ENCODE results near the gene BCL6B. TPM values are rescaled to one million over a fixed set of nuclear protein-coding genes. Genes with fewer than 3 reads are reported as not detected.

The BCL6B gene
- polyA plus RNA-seq, 3 donors = 0.06 TPM; not detected in 2

DNA sequence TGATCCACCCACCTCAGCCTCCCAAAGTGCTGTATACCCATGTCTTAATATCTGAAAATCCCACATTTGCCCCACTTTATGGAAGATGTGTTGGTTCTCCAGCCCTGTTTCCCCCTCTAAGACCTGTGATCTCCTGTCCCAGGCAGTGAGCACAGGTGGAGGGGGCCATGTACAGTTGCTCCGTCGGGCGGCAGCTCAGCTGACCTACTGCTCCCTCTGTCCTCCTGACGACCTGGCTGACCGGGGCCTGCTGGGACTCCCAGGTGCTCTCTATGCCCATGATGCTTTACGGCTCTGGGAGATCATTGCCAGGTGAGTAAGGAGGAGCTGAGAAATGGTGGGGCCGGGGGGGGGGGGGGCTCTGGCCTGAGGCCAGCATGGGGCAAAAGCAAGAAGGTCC is 17.1 kb upstream of the BCL6B start:
- H3K36me3 Mint-ChIP-seq = peaks cover 54 to 61% of the 10 kb centered on the region in 2 donors
- no peak overlapping the region for H3K4me2 ChIP-seq (replicated peaks; ENCODE audit: extremely low read depth, low read length, poor library complexity, severe bottlenecking)
- H3K27me3 Mint-ChIP-seq (ENCODE audit: low read depth in 3 of 3) = peaks cover 0 to 1% (median 0%) of the 10 kb centered on the region in 3 donors
- H3K4me1 ChIP-seq (ENCODE audit: control insufficient read depth in 1 of 2, insufficient read depth in 2 of 2, low read length in 2 of 2) = peaks cover 14 to 17% of the 10 kb centered on the region in 2 donors
- H2AFZ ChIP-seq (ENCODE audit: insufficient read depth, low read depth, low read length, poor library complexity, severe bottlenecking) = no peak overlapping the region
- peaks cover 56% of the 10 kb centered on the region for H3K79me2 ChIP-seq (ENCODE audit: insufficient read depth, low read length)
- H3K4me3 ChIP-seq (replicated peaks in 1 of 3; ENCODE audit: low read depth in 2 of 3, low read length in 3 of 3) = no peak overlapping the region
- no peak for DNase-seq
- H3K9ac ChIP-seq (ENCODE audit: insufficient read depth, low read length, poor library complexity, severe bottlenecking) = no peak overlapping the region
- no peaks in the 10 kb centered on the region for H3K9me3 ChIP-seq (replicated peaks in 1 of 2; ENCODE audit: control insufficient read depth in 1 of 2, insufficient read depth in 1 of 2, low read length in 2 of 2)
- peak overlapping the region in 2 of 7 donors; percentile 50 to 86 for H3K27ac Mint-ChIP-seq
- 92% methylated on average over 3 of the region's 7 CpGs for WGBS (ENCODE audit: insufficient coverage)
- peaks cover 30% of the 10 kb centered on the region for H3K4me1 Mint-ChIP-seq
- no peak overlapping the region for H3K27ac ChIP-seq (ENCODE audit: low read depth in 1 of 2, low read length in 2 of 2)
- TF ChIP-seq, protein P1, sequence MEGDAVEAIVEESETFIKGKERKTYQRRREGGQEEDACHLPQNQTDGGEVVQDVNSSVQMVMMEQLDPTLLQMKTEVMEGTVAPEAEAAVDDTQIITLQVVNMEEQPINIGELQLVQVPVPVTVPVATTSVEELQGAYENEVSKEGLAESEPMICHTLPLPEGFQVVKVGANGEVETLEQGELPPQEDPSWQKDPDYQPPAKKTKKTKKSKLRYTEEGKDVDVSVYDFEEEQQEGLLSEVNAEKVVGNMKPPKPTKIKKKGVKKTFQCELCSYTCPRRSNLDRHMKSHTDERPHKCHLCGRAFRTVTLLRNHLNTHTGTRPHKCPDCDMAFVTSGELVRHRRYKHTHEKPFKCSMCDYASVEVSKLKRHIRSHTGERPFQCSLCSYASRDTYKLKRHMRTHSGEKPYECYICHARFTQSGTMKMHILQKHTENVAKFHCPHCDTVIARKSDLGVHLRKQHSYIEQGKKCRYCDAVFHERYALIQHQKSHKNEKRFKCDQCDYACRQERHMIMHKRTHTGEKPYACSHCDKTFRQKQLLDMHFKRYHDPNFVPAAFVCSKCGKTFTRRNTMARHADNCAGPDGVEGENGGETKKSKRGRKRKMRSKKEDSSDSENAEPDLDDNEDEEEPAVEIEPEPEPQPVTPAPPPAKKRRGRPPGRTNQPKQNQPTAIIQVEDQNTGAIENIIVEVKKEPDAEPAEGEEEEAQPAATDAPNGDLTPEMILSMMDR (IDR thresholded peaks at IDR 0.05) = no peak
- H3K9me3 Mint-ChIP-seq = no peaks in the 10 kb centered on the region
- H4K20me1 ChIP-seq (ENCODE audit: insufficient read depth, low read length) = peaks cover 82% of the 10 kb centered on the region
- no peaks in the 10 kb centered on the region for H3K27me3 ChIP-seq (ENCODE audit: control insufficient read depth in 2 of 2, insufficient read depth in 2 of 2, low read length in 2 of 2)
- H3K36me3 ChIP-seq (replicated peaks in 1 of 2; ENCODE audit: control insufficient read depth in 1 of 2, insufficient read depth in 2 of 2, low read length in 2 of 2) = peaks cover 37 to 64% of the 10 kb centered on the region in 2 donors
- no peak overlapping the region for H3K4me3 Mint-ChIP-seq
- intact Hi-C loops (cut with micrococcal nuclease) = loop anchor here (2.0 kb wide), 1 partner anchor 93 kb away; no protein-coding TSS in a partner anchor

DNA sequence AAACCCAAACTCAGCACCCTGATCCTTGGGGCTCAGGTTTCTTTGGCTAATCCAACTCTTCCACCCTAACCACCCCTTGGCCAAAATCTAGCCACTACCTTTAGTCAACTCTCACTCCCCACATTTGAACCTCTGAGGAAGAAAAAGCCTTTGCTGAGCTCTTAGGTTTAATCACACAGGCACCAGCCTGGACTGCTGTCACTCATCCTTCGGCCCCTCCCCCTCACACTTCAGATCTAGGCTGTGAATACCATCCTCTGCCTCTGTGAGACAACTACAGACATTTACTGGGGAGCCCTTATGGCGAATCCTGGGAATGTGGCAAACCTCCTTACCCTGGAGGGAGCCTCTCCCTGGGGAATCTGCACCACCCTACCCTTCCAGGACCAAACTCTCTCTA is 15.7 kb upstream of the BCL6B start:
- peaks cover 24 to 49% of the 10 kb centered on the region in 2 donors for H3K36me3 ChIP-seq (replicated peaks in 1 of 2; ENCODE audit: control insufficient read depth in 1 of 2, insufficient read depth in 2 of 2, low read length in 2 of 2)

More for the DNA sequence above, 15.7 kb upstream of the BCL6B start:
- no peaks in the 10 kb centered on the region for H3K27me3 ChIP-seq (ENCODE audit: control insufficient read depth in 2 of 2, insufficient read depth in 2 of 2, low read length in 2 of 2)
- intact Hi-C loops (cut with micrococcal nuclease) = no loop called here
- Mint-ChIP-seq H3K4me3 (no peak overlapping the region), H3K27me3 (ENCODE audit: low read depth in 3 of 3) (peaks cover 0 to 1% (median 0%) of the 10 kb centered on the region in 3 donors), H3K4me1 (peaks cover 41% of the 10 kb centered on the region), H3K27ac (peak overlapping the region in 5 of 7 donors; percentile 39 to 68 (median 48)), H3K36me3 (peaks cover 41 to 48% of the 10 kb centered on the region in 2 donors), H3K9me3 (no peaks in the 10 kb centered on the region)
- no peak for DNase-seq
- H3K9ac ChIP-seq (ENCODE audit: insufficient read depth, low read length, poor library complexity, severe bottlenecking) = no peak overlapping the region
- no peak overlapping the region for H3K4me3 ChIP-seq (replicated peaks in 1 of 3; ENCODE audit: low read depth in 2 of 3, low read length in 3 of 3)
- TF ChIP-seq, protein P1 (IDR thresholded peaks at IDR 0.05) = no peak
- peaks cover 67% of the 10 kb centered on the region for H4K20me1 ChIP-seq (ENCODE audit: insufficient read depth, low read length)
- no peak overlapping the region for H2AFZ ChIP-seq (ENCODE audit: insufficient read depth, low read depth, low read length, poor library complexity, severe bottlenecking)
- no peak overlapping the region for H3K4me2 ChIP-seq (replicated peaks; ENCODE audit: extremely low read depth, low read length, poor library complexity, severe bottlenecking)
- peaks cover 27 to 29% of the 10 kb centered on the region in 2 donors for H3K4me1 ChIP-seq (ENCODE audit: control insufficient read depth in 1 of 2, insufficient read depth in 2 of 2, low read length in 2 of 2)
- peaks cover 71% of the 10 kb centered on the region for H3K79me2 ChIP-seq (ENCODE audit: insufficient read depth, low read length)
- WGBS (ENCODE audit: insufficient coverage) = 94% methylated on average over 2 of the region's 2 CpGs
- H3K9me3 ChIP-seq (replicated peaks in 1 of 2; ENCODE audit: control insufficient read depth in 1 of 2, insufficient read depth in 1 of 2, low read length in 2 of 2) = no peaks in the 10 kb centered on the region
- H3K27ac ChIP-seq (ENCODE audit: low read depth in 1 of 2, low read length in 2 of 2) = no peak overlapping the region
